Activated naive CD8-positive, alpha-beta T cell treated with anti-CD3 and anti-CD28 coated beads for 36 hours (primary cell): ENCODE data around the gene GTF2F2. TPM values are rescaled to one million over a fixed set of nuclear protein-coding genes. Genes with fewer than 3 reads are reported as not detected.
"Not testable (repeated sequence)": the region's sequence is repeated elsewhere in the genome, so short reads cannot be mapped to it uniquely, and the experiment has no call there.

ENCODE experiments used
- DNase-seq: peaks from one replicate; pipeline ENCODE4 v3.0.0; 2021
- H3K27ac Mint-ChIP-seq: one replicate; pipeline ENCODE4 v1.8.0; 2022; ENCODE audit warnings: mild to moderate bottlenecking, moderate library complexity, mixed read lengths
- H3K27me3 Mint-ChIP-seq: one replicate; pipeline ENCODE4 v1.8.0; 2022; ENCODE audit warnings: mild to moderate bottlenecking, mixed read lengths
- H3K36me3 Mint-ChIP-seq: one replicate; pipeline ENCODE4 v1.8.0; 2021; ENCODE audit warnings: mild to moderate bottlenecking, mixed read lengths
- H3K4me1 Mint-ChIP-seq: one replicate; pipeline ENCODE4 v1.8.0; 2021; ENCODE audit warnings: mixed read lengths
- H3K4me3 Mint-ChIP-seq: one replicate; pipeline ENCODE4 v1.8.0; 2022; ENCODE audit warnings: mild to moderate bottlenecking, moderate library complexity, mixed read lengths
- H3K9me3 Mint-ChIP-seq: one replicate; pipeline ENCODE4 v1.8.0; 2022; ENCODE audit warnings: mixed read lengths
- total RNA-seq, 2 experiments: library from RNA; stranded (reverse); gene quantifications; one replicate each; pipeline ENCODE4 v1.2.3, GENCODE V29; 2021

The GTF2F2 gene
- total RNA-seq, 2 experiments from 2014 or later, result 31.2 to 32.4 TPM

- Mint-ChIP-seq H3K27ac (no peak overlapping the region), H3K9me3 (no peaks in the 10 kb centered on the region), H3K4me3 (no peak overlapping the region), H3K36me3 (peaks cover 37% of the 10 kb centered on the region), H3K4me1 (peaks cover 35% of the 10 kb centered on the region), H3K27me3 (no peaks in the 10 kb centered on the region)
- DNase-seq, result no peak
Measured at GRCh38 chr13:45180713-45181601, 60.6 kb downstream of the GTF2F2 start.

- H3K4me1 Mint-ChIP-seq, result peaks cover 16% of the 10 kb centered on the region
- H3K27ac Mint-ChIP-seq, result no peak overlapping the region
Measured at GRCh38 chr13:45184693-45185092, 64.4 kb downstream of the GTF2F2 start.

GRCh38 chr13:45185286-45185685, 65.0 kb downstream of the GTF2F2 start:
- Mint-ChIP-seq H3K4me1 (peaks cover 16% of the 10 kb centered on the region), H3K9me3 (no peaks in the 10 kb centered on the region), H3K27me3 (no peaks in the 10 kb centered on the region), H3K4me3 (no peak overlapping the region), H3K36me3 (peaks cover 47% of the 10 kb centered on the region), H3K27ac (no peak overlapping the region)
- no peak for DNase-seq

More at GRCh38 chr13:45184693-45185092, 64.4 kb downstream of the GTF2F2 start:
- peaks cover 46% of the 10 kb centered on the region for H3K36me3 Mint-ChIP-seq
- DNase-seq, result no peak
- no peaks in the 10 kb centered on the region for H3K9me3 Mint-ChIP-seq
- no peaks in the 10 kb centered on the region for H3K27me3 Mint-ChIP-seq
- H3K4me3 Mint-ChIP-seq, result no peak overlapping the region

GRCh38 chr13:45189077-45189476, 68.8 kb downstream of the GTF2F2 start:
- not testable (repeated sequence) for H3K4me3 Mint-ChIP-seq, H3K9me3 Mint-ChIP-seq, H3K27ac Mint-ChIP-seq, H3K27me3 Mint-ChIP-seq, H3K4me1 Mint-ChIP-seq, DNase-seq
- peaks cover 30% of the 10 kb centered on the region for H3K36me3 Mint-ChIP-seq

- not testable (repeated sequence) for DNase-seq, H3K4me1 Mint-ChIP-seq, H3K9me3 Mint-ChIP-seq, H3K27me3 Mint-ChIP-seq, H3K27ac Mint-ChIP-seq, H3K4me3 Mint-ChIP-seq
- H3K36me3 Mint-ChIP-seq, result peaks cover 27% of the 10 kb centered on the region
Measured at GRCh38 chr13:45189511-45189910, 69.2 kb downstream of the GTF2F2 start.

GRCh38 chr13:45191874-45192273, 71.6 kb downstream of the GTF2F2 start:
- Mint-ChIP-seq H3K27ac (no peak overlapping the region), H3K4me3 (no peak overlapping the region), H3K4me1 (peaks cover 4% of the 10 kb centered on the region), H3K27me3 (no peaks in the 10 kb centered on the region), H3K9me3 (no peaks in the 10 kb centered on the region), H3K36me3 (peaks cover 21% of the 10 kb centered on the region)
- no peak for DNase-seq

GRCh38 chr13:45194081-45194939, 74.0 kb downstream of the GTF2F2 start:
- Mint-ChIP-seq H3K36me3 (peaks cover 10% of the 10 kb centered on the region), H3K4me1 (peaks cover 11% of the 10 kb centered on the region), H3K27ac (no peak overlapping the region), H3K4me3 (no peak overlapping the region), H3K9me3 (no peaks in the 10 kb centered on the region), H3K27me3 (no peaks in the 10 kb centered on the region)
- DNase-seq, result no peak

- Mint-ChIP-seq H3K4me3 (no peak overlapping the region), H3K27me3 (no peaks in the 10 kb centered on the region), H3K9me3 (no peaks in the 10 kb centered on the region), H3K27ac (no peak overlapping the region), H3K36me3 (peaks cover 9% of the 10 kb centered on the region), H3K4me1 (peaks cover 13% of the 10 kb centered on the region)
- DNase-seq, result no peak
Measured at GRCh38 chr13:45195421-45195820, 75.1 kb downstream of the GTF2F2 start.

GRCh38 chr13:45196096-45196495, 75.8 kb downstream of the GTF2F2 start:
- Mint-ChIP-seq H3K36me3 (peaks cover 14% of the 10 kb centered on the region), H3K4me1 (peaks cover 13% of the 10 kb centered on the region), H3K27me3 (no peaks in the 10 kb centered on the region), H3K27ac (no peak overlapping the region), H3K9me3 (no peaks in the 10 kb centered on the region), H3K4me3 (no peak overlapping the region)
- DNase-seq, result no peak

- Mint-ChIP-seq H3K4me1 (peaks cover 13% of the 10 kb centered on the region), H3K4me3 (no peak overlapping the region), H3K36me3 (peaks cover 17% of the 10 kb centered on the region), H3K9me3 (no peaks in the 10 kb centered on the region), H3K27me3 (no peaks in the 10 kb centered on the region), H3K27ac (no peak overlapping the region)
- no peak for DNase-seq
Measured at GRCh38 chr13:45196622-45197021, 76.3 kb downstream of the GTF2F2 start.

- Mint-ChIP-seq H3K36me3 (peaks cover 25% of the 10 kb centered on the region), H3K4me1 (peaks cover 13% of the 10 kb centered on the region), H3K27me3 (no peaks in the 10 kb centered on the region), H3K27ac (no peak overlapping the region), H3K9me3 (no peaks in the 10 kb centered on the region), H3K4me3 (no peak overlapping the region)
- DNase-seq, result no peak
Measured at GRCh38 chr13:45198041-45198440, 77.7 kb downstream of the GTF2F2 start.

- Mint-ChIP-seq H3K9me3 (no peaks in the 10 kb centered on the region), H3K36me3 (peaks cover 23% of the 10 kb centered on the region), H3K27ac (no peak overlapping the region), H3K4me3 (no peak overlapping the region), H3K27me3 (no peaks in the 10 kb centered on the region), H3K4me1 (peaks cover 15% of the 10 kb centered on the region)
- no peak for DNase-seq
Measured at GRCh38 chr13:45198924-45199323, 78.6 kb downstream of the GTF2F2 start.

GRCh38 chr13:45199711-45200110, 79.4 kb downstream of the GTF2F2 start:
- no peaks in the 10 kb centered on the region for H3K27me3 Mint-ChIP-seq
- no peaks in the 10 kb centered on the region for H3K9me3 Mint-ChIP-seq
- H3K4me3 Mint-ChIP-seq, result no peak overlapping the region
- DNase-seq, result no peak
- peaks cover 26% of the 10 kb centered on the region for H3K36me3 Mint-ChIP-seq
- peaks cover 18% of the 10 kb centered on the region for H3K4me1 Mint-ChIP-seq
- H3K27ac Mint-ChIP-seq, result no peak overlapping the region

- peaks cover 27% of the 10 kb centered on the region for H3K36me3 Mint-ChIP-seq
- no peaks in the 10 kb centered on the region for H3K27me3 Mint-ChIP-seq
- no peak within 1 kb of the TSS for H3K27ac Mint-ChIP-seq
Measured at GRCh38 chr13:45200701-45201232, 80.5 kb downstream of the GTF2F2 start, which contains the start of gene KCTD4. KCTD4 (minus strand) TSS chr13:45201045; CDS start chr13:45194567, 6,478 bp downstream.

GRCh38 chr13:45205124-45205523, 84.8 kb downstream of the GTF2F2 start:
- DNase-seq, result no peak
- Mint-ChIP-seq H3K27ac (no peak overlapping the region), H3K36me3 (peaks cover 41% of the 10 kb centered on the region), H3K27me3 (no peaks in the 10 kb centered on the region), H3K4me1 (peaks cover 24% of the 10 kb centered on the region), H3K9me3 (no peaks in the 10 kb centered on the region), H3K4me3 (no peak overlapping the region)

More at GRCh38 chr13:45200701-45201232, 80.5 kb downstream of the GTF2F2 start, which contains the start of gene KCTD4:
- no peak for DNase-seq
- Mint-ChIP-seq H3K9me3 (no peaks in the 10 kb centered on the region), H3K4me3 (no peak within 1 kb of the TSS), H3K4me1 (peaks cover 24% of the 10 kb centered on the region)
